C4-2B (cell line): ENCODE results near the gene KLRC1.

ENCODE experiments used
- ZFX ChIP-seq: fragments of 450-650 bp; IDR thresholded peaks from 2 replicates; pipeline ENCODE4 v1.6.1; 2017
- TF ChIP-seq, protein P1 (sequence below): fragments of 450-650 bp; conservative IDR thresholded peaks from 2 replicates; pipeline ENCODE4 v1.5.1; 2017; ENCODE audit warnings: mild to moderate bottlenecking

DNA sequence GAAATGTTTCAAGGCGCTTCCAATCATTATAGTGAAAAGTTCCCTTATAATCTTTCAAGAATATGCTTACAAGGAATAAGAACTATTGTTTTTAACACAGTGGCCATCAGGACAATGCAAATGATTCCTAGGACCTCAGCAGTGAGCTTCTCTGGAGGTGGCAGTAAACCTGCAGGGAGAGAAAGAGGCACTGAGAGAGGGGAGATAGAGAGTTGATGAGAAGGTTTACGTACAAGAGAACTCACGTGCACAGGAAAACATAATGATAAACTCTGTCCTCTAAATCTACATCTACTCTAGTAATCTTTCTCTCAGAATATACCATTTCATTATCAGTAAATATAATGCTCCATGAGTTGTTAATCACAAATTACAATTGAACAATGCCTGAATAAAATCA, 44.3 kb downstream of the KLRC1 start:
- TF ChIP-seq, protein P1, sequence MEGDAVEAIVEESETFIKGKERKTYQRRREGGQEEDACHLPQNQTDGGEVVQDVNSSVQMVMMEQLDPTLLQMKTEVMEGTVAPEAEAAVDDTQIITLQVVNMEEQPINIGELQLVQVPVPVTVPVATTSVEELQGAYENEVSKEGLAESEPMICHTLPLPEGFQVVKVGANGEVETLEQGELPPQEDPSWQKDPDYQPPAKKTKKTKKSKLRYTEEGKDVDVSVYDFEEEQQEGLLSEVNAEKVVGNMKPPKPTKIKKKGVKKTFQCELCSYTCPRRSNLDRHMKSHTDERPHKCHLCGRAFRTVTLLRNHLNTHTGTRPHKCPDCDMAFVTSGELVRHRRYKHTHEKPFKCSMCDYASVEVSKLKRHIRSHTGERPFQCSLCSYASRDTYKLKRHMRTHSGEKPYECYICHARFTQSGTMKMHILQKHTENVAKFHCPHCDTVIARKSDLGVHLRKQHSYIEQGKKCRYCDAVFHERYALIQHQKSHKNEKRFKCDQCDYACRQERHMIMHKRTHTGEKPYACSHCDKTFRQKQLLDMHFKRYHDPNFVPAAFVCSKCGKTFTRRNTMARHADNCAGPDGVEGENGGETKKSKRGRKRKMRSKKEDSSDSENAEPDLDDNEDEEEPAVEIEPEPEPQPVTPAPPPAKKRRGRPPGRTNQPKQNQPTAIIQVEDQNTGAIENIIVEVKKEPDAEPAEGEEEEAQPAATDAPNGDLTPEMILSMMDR, result no peak
- no peak for TF ChIP-seq ZFX
